Measurements from ENCODE around the gene GARIN5A. TPM values are rescaled to one million over a fixed set of nuclear protein-coding genes. Genes with fewer than 3 reads are reported as not detected.
A peak's percentile ranks its signal among the peaks of the same experiment; 100 is the strongest.

Gene GARIN5A
- total and polyA plus RNA-seq, 8 donors, result 0.55 to 3.1 (median 1.4) TPM; not detected in 2

- no peak overlapping the region for H3K4me3 ChIP-seq
- TF ChIP-seq POLR2AphosphoS5 (IDR thresholded peaks at IDR 0.05) (no peak), POLR2A (IDR thresholded peaks at IDR 0.05) (no peak), CTCF (IDR thresholded peaks at IDR 0.05) (no peak), EP300 (IDR thresholded peaks at IDR 0.05) (no peak)
- intact Hi-C loops (cut with DNase I; ENCODE audit: low total_unique reads), result no loop called here
- no peak overlapping the region for H3K27ac ChIP-seq
- H3K9me3 ChIP-seq, result no peaks in the 10 kb centered on the region
- peaks cover 0 to 17% (median 2%) of the 10 kb centered on the region in 4 donors for H3K36me3 ChIP-seq
- whole genome bisulfite sequencing, 5 donors, result 71 to 80% (median 76%) methylated on average over 7 to 11 of the region's 11 CpGs
- no peak for DNase-seq
- peaks cover 0 to 15% (median 6%) of the 10 kb centered on the region in 3 donors for H3K27me3 ChIP-seq
- peaks cover 3 to 18% (median 17%) of the 10 kb centered on the region in 4 donors for H3K4me1 ChIP-seq
These were observed 38.5 kb upstream of the GARIN5A start for GRCh38 chr19:50515168-50515561.

- peak in 1 of 2 donors; percentile 68 for DNase-seq
- no peak overlapping the region for H3K4me3 ChIP-seq
- H3K27me3 ChIP-seq, result peaks cover 0 to 15% (median 6%) of the 10 kb centered on the region in 3 donors
- peaks cover 5 to 22% (median 20%) of the 10 kb centered on the region in 4 donors for H3K4me1 ChIP-seq
- intact Hi-C loops (cut with DNase I; ENCODE audit: low total_unique reads), result no loop called here
- WGBS, 5 donors, result 38 to 47% (median 40%) methylated on average over 35 to 38 of the region's 38 CpGs
- H3K27ac ChIP-seq, result no peak overlapping the region
- H3K9me3 ChIP-seq, result no peaks in the 10 kb centered on the region
- H3K36me3 ChIP-seq, result peaks cover 0 to 17% (median 2%) of the 10 kb centered on the region in 4 donors
- TF ChIP-seq CTCF (IDR thresholded peaks at IDR 0.05), result no peak
- no peak for TF ChIP-seq POLR2A (IDR thresholded peaks at IDR 0.05)
- no peak for TF ChIP-seq POLR2AphosphoS5 (IDR thresholded peaks at IDR 0.05)
- no peak for TF ChIP-seq EP300 (IDR thresholded peaks at IDR 0.05)
These were observed 37.9 kb upstream of the GARIN5A start for GRCh38 chr19:50514346-50515167.

- no peak for DNase-seq
These were observed 37.2 kb upstream of the GARIN5A start, which contains the start of gene ASPDH for GRCh38 chr19:50513746-50514345. Gene ASPDH, minus strand, starts transcription at chr19:50513913. Its CDS starts 90 bp downstream, at chr19:50513823.

More at GRCh38 chr19:50513746-50514345, 37.2 kb upstream of the GARIN5A start, which contains the start of gene ASPDH:
- Histone ChIP-seq H3K4me1 (peaks cover 5 to 22% (median 20%) of the 10 kb centered on the region in 4 donors), H3K27me3 (peaks cover 0 to 15% (median 6%) of the 10 kb centered on the region in 3 donors), H3K36me3 (peaks cover 0 to 15% (median 2%) of the 10 kb centered on the region in 4 donors), H3K27ac (no peak within 1 kb of the TSS), H3K9me3 (no peaks in the 10 kb centered on the region), H3K4me3 (no peak within 1 kb of the TSS)
- WGBS, 5 donors, result 32 to 44% (median 39%) methylated on average over 19 to 22 of the region's 22 CpGs
- no peak for TF ChIP-seq POLR2A (IDR thresholded peaks at IDR 0.05)
- no peak for TF ChIP-seq CTCF (IDR thresholded peaks at IDR 0.05)
- no peak for TF ChIP-seq POLR2AphosphoS5 (IDR thresholded peaks at IDR 0.05)
- no peak for TF ChIP-seq EP300 (IDR thresholded peaks at IDR 0.05)
- intact Hi-C loops (cut with DNase I; ENCODE audit: low total_unique reads), result no loop called here
